GM19397 (cell line): ENCODE data around the gene SAMD10.
"Not testable (repeated sequence)": the region's sequence is repeated elsewhere in the genome, so short reads cannot be mapped to it uniquely, and the experiment has no call there.

ENCODE experiments used
- ATAC-seq: cut with Tn5 transposase; IDR thresholded peaks from one replicate; pipeline ENCODE4 v1.9.1; 2021; ENCODE audit warnings: mild to moderate bottlenecking, moderate library complexity; ENCODE audit not compliant: unreplicated experiment

Gene SAMD10

GRCh38 chr20:63969838-63970713 is 9.4 kb downstream of the SAMD10 start, which contains the start of gene ZNF512B:
Gene ZNF512B (minus strand): TSS chr20:63969930. CDS start chr20:63967950, 1,980 bp downstream.
- no peak for ATAC-seq

- no peak for ATAC-seq
Observed at GRCh38 chr20:63968928-63969760, 10.3 kb downstream of the SAMD10 start.

- ATAC-seq = no peak
Observed at GRCh38 chr20:63968136-63968927, 11.1 kb downstream of the SAMD10 start.

- no peak for ATAC-seq
Observed at GRCh38 chr20:63967330-63968135, 11.9 kb downstream of the SAMD10 start.

- no peak for ATAC-seq
Observed at GRCh38 chr20:63966944-63967322, 12.5 kb downstream of the SAMD10 start.

- ATAC-seq = no peak
Observed at GRCh38 chr20:63966172-63966943, 13.1 kb downstream of the SAMD10 start.

GRCh38 chr20:63964412-63964811 is 15.0 kb downstream of the SAMD10 start:
- no peak for ATAC-seq

- no peak for ATAC-seq
Observed at GRCh38 chr20:63963784-63964301, 15.6 kb downstream of the SAMD10 start.

- ATAC-seq = no peak
Observed at GRCh38 chr20:63963348-63963741, 16.1 kb downstream of the SAMD10 start.

GRCh38 chr20:63962426-63963347 is 16.8 kb downstream of the SAMD10 start:
- ATAC-seq = no peak

- ATAC-seq = no peak
Observed at GRCh38 chr20:63961664-63962425, 17.6 kb downstream of the SAMD10 start.

- not testable (repeated sequence) for ATAC-seq
Observed at GRCh38 chr20:63960654-63961621, 18.5 kb downstream of the SAMD10 start.

- no peak for ATAC-seq
Observed at GRCh38 chr20:63959699-63960075, 19.8 kb downstream of the SAMD10 start.

GRCh38 chr20:63958964-63959698 is 20.3 kb downstream of the SAMD10 start:
- no peak for ATAC-seq

GRCh38 chr20:63958471-63958870 is 21.0 kb downstream of the SAMD10 start:
- no peak for ATAC-seq
